NCI-H187 treated with DMSO at 0.1 percent for 48 hours (cell line): ENCODE data around the gene BTBD9.

Experiments
- DNase-seq: peaks from one replicate; lab custom pipeline; 2025; lab: John Stamatoyannopoulos, UW

The BTBD9 gene

GRCh38 chr6:38283734-38284362, 355.9 kb downstream of the BTBD9 start:
- DNase-seq, result no peak

DNA sequence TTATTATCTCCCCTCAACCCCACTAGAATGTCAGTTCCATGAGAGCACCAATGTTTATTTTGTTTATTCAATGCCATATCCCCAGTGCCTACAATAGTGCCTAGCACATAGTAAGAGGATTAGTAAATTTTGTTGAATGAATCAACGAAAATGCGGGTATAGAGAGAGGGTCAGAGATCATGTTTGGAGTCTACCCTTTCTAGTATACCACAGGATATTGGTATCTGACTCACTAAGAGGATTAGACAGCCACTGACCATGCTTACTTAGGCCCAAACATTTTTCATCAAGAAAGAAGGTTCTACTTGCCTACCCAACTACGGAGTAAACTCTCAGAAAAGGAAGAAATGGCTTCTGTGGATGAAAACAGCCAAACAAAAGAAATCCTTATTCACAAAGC, 356.8 kb downstream of the BTBD9 start:
- no peak for DNase-seq

DNA sequence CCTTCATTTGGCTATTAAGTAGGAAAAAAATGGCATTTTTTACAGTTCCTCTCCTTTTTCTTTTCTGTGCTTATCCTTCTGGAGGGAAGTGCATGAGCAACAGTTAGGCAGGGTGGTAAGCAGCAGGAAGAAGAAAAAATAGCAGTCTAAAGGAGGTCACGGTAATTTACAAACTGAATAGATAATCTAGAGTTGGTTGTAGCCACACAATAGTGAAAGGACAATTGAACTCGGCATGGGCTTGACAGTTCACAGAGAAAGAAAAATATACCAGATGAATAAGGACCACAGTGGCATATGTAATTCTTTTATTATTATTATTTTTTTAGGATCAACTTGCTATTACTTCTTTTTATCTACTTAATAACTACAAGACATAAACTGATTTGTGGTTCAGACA, 358.6 kb downstream of the BTBD9 start:
- no peak for DNase-seq

- DNase-seq, result no peak
These were observed 359.7 kb downstream of the BTBD9 start for GRCh38 chr6:38279963-38280588.

DNA sequence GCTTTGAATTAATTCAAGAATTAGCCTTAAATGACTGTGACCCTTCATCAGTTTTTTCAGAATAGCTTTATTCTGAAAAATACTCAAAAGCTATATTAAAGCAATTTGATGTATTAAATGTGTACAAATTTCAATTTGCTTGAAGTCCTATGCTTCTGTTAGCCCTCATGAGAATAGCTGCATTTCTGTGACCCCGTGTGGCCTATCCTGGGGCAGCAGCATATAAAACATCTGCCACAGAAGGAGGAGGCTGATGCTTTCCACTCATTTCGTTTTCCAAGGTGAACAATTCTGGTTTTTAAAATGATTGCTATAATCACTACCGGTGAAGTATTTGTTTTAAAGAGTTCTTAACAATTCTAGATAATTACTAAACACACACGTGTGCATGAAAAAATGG, 360.3 kb downstream of the BTBD9 start:
- DNase-seq, result no peak

DNA sequence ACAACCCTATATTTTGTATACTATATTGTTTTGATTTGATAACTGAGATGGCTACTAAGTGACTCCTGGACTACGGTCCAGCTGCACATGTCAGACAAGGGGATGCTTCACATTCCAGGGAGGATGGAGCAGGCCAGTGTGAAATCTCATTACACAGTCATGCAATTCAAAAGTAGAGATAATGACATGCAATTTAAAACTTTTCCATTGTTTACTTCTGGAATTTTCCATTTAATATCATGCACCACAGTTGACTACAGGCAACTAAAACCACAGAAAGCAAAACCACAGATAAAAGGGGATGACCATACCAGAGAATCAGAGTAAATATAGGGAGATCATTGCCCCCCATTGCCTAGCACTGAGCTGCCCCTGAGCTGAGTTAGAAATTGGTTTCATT, 366.4 kb downstream of the BTBD9 start:
- DNase-seq, result no peak

- DNase-seq, result no peak
These were observed 367.5 kb downstream of the BTBD9 start for GRCh38 chr6:38272222-38272621.

DNA sequence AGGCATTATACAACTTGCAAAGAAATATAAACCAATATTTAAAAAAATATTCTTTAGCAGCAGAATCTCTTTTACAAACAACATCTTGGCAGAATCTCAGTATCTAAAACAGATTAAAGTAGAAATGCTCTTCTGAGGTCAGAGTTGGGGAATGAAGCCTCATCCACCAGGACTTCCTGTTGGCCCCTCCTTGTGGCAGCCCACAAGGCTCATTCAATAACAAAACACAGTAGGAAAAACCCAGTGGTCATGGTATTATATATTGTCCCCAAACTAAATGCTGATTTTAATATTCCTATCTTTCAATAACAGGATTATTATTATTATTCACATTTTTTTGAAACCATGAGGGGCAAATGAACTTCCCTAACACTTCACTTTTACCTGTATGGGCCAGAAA, 368.6 kb downstream of the BTBD9 start:
- DNase-seq, result no peak

DNA sequence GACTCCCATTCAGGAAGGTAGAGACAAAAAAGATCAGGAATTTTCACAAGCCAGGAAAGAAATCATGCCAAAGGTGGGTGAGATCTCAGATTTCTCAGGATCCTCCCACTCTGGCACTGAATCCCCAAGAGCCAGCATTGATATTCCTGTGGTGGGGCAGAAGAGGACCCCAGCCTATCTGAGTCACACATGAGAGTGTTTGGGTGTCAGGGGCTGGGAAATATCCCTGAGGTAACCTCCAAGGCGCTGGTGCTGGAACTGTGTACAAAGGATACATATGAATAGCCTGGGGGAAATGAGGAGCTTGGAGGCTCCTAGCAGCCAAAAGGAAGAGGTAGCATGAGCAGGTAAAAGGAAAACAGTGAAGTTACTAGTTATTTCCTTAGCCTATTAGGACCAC, 369.4 kb downstream of the BTBD9 start:
- no peak for DNase-seq

- no peak for DNase-seq
These were observed 370.1 kb downstream of the BTBD9 start for GRCh38 chr6:38269461-38270172.

GRCh38 chr6:38268342-38268741, 371.4 kb downstream of the BTBD9 start:
- no peak for DNase-seq

DNA sequence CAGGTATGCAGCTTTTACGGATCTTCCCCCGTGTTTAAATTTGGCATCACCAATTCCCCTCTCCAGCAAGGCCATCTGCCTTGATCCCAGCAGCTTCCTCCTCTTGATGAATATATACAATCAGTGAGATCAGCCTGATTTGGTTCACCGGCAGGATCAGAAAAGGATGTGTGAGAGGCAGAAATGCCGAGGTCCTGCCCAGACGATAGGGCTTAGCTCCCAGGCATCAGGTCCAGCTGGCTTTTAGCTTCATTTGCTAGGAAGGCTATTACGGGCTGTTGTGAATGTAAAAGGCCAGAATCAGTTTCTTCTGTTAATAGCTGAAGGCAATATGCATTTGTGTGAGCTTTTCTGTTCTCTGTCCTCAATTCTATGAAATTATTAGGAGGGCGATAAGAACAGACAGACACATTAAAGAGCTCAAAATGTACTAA, 372.8 kb downstream of the BTBD9 start:
- DNase-seq, result no peak

GRCh38 chr6:38264605-38265004, 375.1 kb downstream of the BTBD9 start:
- no peak for DNase-seq

DNA sequence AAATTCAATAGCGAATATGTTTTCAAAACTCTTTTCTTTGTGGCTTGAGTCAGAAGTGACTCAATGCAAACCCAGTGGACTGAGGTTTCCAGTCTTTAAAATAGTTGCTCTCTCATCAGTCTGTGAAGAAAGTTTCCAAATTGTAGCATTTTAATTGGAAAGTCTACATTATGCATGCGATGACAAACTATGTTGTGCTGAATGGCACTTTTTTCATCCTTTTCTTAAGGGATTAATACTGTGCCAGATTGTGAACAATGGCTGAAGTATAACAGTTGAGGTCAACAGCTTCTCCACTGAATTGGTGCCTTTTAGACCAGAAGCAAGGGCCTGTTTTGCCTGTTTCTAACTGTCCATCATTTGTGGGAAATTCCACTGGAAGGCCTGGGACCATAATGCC, 377.1 kb downstream of the BTBD9 start:
- DNase-seq, result no peak

DNA sequence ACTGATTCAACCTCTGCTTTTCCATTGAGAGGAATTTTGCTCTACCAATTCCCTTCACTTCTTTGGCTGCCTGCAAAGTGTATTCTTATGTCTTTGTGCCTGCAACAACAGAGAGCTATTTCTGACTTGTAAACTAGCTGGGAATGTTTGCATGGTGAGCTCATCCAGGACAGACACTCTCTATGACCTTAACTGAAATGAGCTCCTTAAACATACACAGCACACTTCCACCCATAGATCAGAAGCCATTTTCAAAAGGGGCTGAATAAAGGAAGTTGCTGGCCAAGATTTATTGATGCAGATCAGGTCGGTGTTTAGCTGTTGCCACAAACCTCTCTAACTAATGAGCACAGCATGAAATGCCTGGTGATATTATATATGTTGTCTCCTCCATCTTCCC, 377.7 kb downstream of the BTBD9 start:
- no peak for DNase-seq

- no peak for DNase-seq
These were observed 378.1 kb downstream of the BTBD9 start for GRCh38 chr6:38261626-38262025.

DNA sequence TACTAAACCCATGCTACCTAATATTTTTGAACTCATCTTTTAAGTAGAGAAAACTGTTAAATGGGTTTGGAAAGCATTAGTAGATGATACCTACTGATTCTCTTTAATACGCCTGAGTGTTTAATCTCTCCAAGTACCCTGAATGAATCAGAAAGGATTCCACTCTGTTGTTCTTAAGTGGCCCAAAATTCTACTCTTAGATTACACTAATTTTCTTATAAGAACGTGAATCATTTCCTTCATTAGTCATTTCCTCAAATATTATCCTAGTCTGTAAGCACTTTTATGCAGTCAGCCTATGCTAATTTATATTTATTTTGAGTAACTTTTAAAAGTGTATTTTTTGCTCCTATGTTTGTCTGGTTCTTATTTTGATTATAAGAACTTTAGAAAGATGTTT, 380.0 kb downstream of the BTBD9 start:
- DNase-seq, result no peak

GRCh38 chr6:38248500-38249234, 391.1 kb downstream of the BTBD9 start:
- DNase-seq, result no peak

DNA sequence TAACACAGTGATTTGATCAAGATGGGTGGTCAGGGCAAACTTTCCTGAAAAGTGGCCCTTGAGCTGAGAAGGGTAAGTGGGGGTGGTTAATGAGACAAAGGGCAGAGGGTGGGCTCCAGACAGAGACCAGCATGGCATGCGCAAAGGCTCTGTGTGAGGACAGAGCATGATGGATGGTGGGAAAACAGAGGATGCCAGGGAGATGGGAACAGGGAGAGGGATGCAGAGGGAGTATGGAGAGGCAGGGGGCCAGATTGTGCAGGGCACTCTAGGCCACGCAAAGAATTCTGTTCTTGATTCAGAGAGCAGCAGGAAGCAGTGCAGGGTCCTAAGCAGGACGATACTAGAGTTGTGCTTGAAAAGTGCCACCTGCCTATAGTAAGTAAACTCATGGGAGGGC, 394.4 kb downstream of the BTBD9 start:
- no peak for DNase-seq

GRCh38 chr6:38244869-38245268, 394.9 kb downstream of the BTBD9 start:
- no peak for DNase-seq

- DNase-seq, result no peak
These were observed 398.4 kb downstream of the BTBD9 start for GRCh38 chr6:38241200-38241871.
